ENCODE measurements around the gene RNF213.

RNF213 gene

GRCh38 chr17:80365001-80365965 is 104.6 kb downstream of the RNF213 start:
- Mint-ChIP-seq H3K9me3 (no peaks in the 10 kb centered on the region), H3K27me3 (no peaks in the 10 kb centered on the region), H3K27ac (peak overlapping the region; percentile 29 to 82), H3K4me3 (no peak overlapping the region), H3K36me3 (ENCODE audit: insufficient read depth) (peaks cover 100% of the 10 kb centered on the region), H3K4me1 (ENCODE audit: low read depth in 2 of 2) (no peaks in the 10 kb centered on the region)
- ATAC-seq (replicated peaks) (no peak), DNase-seq (no peak)

- no peak for ATAC-seq (replicated peaks)
- peaks cover 100% of the 10 kb centered on the region for H3K36me3 Mint-ChIP-seq (ENCODE audit: insufficient read depth)
- no peaks in the 10 kb centered on the region for H3K4me1 Mint-ChIP-seq (ENCODE audit: low read depth in 2 of 2)
- no peak overlapping the region for H3K4me3 Mint-ChIP-seq
- H3K9me3 Mint-ChIP-seq = no peaks in the 10 kb centered on the region
- no peak for DNase-seq
- no peaks in the 10 kb centered on the region for H3K27me3 Mint-ChIP-seq
- no peak overlapping the region for H3K27ac Mint-ChIP-seq
Observed at GRCh38 chr17:80365983-80366382, 105.3 kb downstream of the RNF213 start.

GRCh38 chr17:80367503-80367902 is 106.9 kb downstream of the RNF213 start:
- H3K27ac Mint-ChIP-seq = peak overlapping the region in 1 of 2 donors; percentile 71
- H3K4me1 Mint-ChIP-seq (ENCODE audit: low read depth in 2 of 2) = no peaks in the 10 kb centered on the region
- no peak for DNase-seq
- no peak for ATAC-seq (replicated peaks)
- H3K27me3 Mint-ChIP-seq = no peaks in the 10 kb centered on the region
- no peak overlapping the region for H3K4me3 Mint-ChIP-seq
- H3K9me3 Mint-ChIP-seq = no peaks in the 10 kb centered on the region
- H3K36me3 Mint-ChIP-seq (ENCODE audit: insufficient read depth) = peaks cover 100% of the 10 kb centered on the region

- Mint-ChIP-seq H3K27me3 (no peaks in the 10 kb centered on the region), H3K9me3 (no peaks in the 10 kb centered on the region), H3K4me3 (no peak overlapping the region), H3K27ac (no peak overlapping the region), H3K36me3 (ENCODE audit: insufficient read depth) (peaks cover 100% of the 10 kb centered on the region), H3K4me1 (ENCODE audit: low read depth in 2 of 2) (peaks cover 0 to 2% of the 10 kb centered on the region in 2 donors)
- ATAC-seq (replicated peaks) (no peak), DNase-seq (no peak)
Observed at GRCh38 chr17:80371196-80371595, 110.5 kb downstream of the RNF213 start.

GRCh38 chr17:80372456-80372855 is 111.8 kb downstream of the RNF213 start:
- no peak for DNase-seq
- no peaks in the 10 kb centered on the region for H3K9me3 Mint-ChIP-seq
- no peak overlapping the region for H3K27ac Mint-ChIP-seq
- no peaks in the 10 kb centered on the region for H3K27me3 Mint-ChIP-seq
- ATAC-seq (replicated peaks) = no peak
- peaks cover 100% of the 10 kb centered on the region for H3K36me3 Mint-ChIP-seq (ENCODE audit: insufficient read depth)
- no peak overlapping the region for H3K4me3 Mint-ChIP-seq
- H3K4me1 Mint-ChIP-seq (ENCODE audit: low read depth in 2 of 2) = peaks cover 0 to 2% of the 10 kb centered on the region in 2 donors

- Mint-ChIP-seq H3K27ac (peak overlapping the region; percentile 60 to 89), H3K4me3 (no peak overlapping the region), H3K4me1 (ENCODE audit: low read depth in 2 of 2) (peaks cover 0 to 4% of the 10 kb centered on the region in 2 donors), H3K27me3 (no peaks in the 10 kb centered on the region), H3K36me3 (ENCODE audit: insufficient read depth) (peaks cover 100% of the 10 kb centered on the region), H3K9me3 (no peaks in the 10 kb centered on the region)
- DNase-seq (no peak), ATAC-seq (replicated peaks) (no peak)
Observed at GRCh38 chr17:80372922-80373570, 112.4 kb downstream of the RNF213 start.

- no peaks in the 10 kb centered on the region for H3K9me3 Mint-ChIP-seq
Observed at GRCh38 chr17:80374039-80374731, 113.5 kb downstream of the RNF213 start.

GRCh38 chr17:80374732-80375585 is 114.3 kb downstream of the RNF213 start:
- ATAC-seq (replicated peaks) (no peak), DNase-seq (no peak)
- Mint-ChIP-seq H3K4me1 (ENCODE audit: low read depth in 2 of 2) (peaks cover 0 to 4% of the 10 kb centered on the region in 2 donors), H3K27me3 (no peaks in the 10 kb centered on the region), H3K4me3 (no peak overlapping the region), H3K27ac (peak overlapping the region in 1 of 2 donors; percentile 84), H3K9me3 (no peaks in the 10 kb centered on the region), H3K36me3 (ENCODE audit: insufficient read depth) (peaks cover 98% of the 10 kb centered on the region)

More at GRCh38 chr17:80374039-80374731, 113.5 kb downstream of the RNF213 start:
- Mint-ChIP-seq H3K36me3 (ENCODE audit: insufficient read depth) (peaks cover 100% of the 10 kb centered on the region), H3K27ac (peak overlapping the region in 1 of 2 donors; percentile 84), H3K4me1 (ENCODE audit: low read depth in 2 of 2) (peaks cover 0 to 4% of the 10 kb centered on the region in 2 donors), H3K4me3 (no peak overlapping the region), H3K27me3 (no peaks in the 10 kb centered on the region)
- ATAC-seq (replicated peaks) = no peak
- no peak for DNase-seq

- no peak overlapping the region for H3K4me3 Mint-ChIP-seq
- H3K9me3 Mint-ChIP-seq = no peaks in the 10 kb centered on the region
- H3K27ac Mint-ChIP-seq = no peak overlapping the region
- DNase-seq = no peak
- H3K4me1 Mint-ChIP-seq (ENCODE audit: low read depth in 2 of 2) = peaks cover 0 to 5% of the 10 kb centered on the region in 2 donors
- no peaks in the 10 kb centered on the region for H3K27me3 Mint-ChIP-seq
- peaks cover 95% of the 10 kb centered on the region for H3K36me3 Mint-ChIP-seq (ENCODE audit: insufficient read depth)
- ATAC-seq (replicated peaks) = no peak
Observed at GRCh38 chr17:80376531-80376930, 115.9 kb downstream of the RNF213 start.

GRCh38 chr17:80377798-80378197 is 117.1 kb downstream of the RNF213 start:
- Mint-ChIP-seq H3K4me1 (ENCODE audit: low read depth in 2 of 2) (peaks cover 0 to 5% of the 10 kb centered on the region in 2 donors), H3K27ac (peak overlapping the region in 1 of 2 donors; percentile 83), H3K9me3 (no peaks in the 10 kb centered on the region), H3K36me3 (ENCODE audit: insufficient read depth) (peaks cover 95% of the 10 kb centered on the region), H3K4me3 (no peak overlapping the region), H3K27me3 (no peaks in the 10 kb centered on the region)
- no peak for ATAC-seq (replicated peaks)
- no peak for DNase-seq

- H3K27ac Mint-ChIP-seq = peak overlapping the region in 1 of 2 donors; percentile 29
- DNase-seq (no peak), ATAC-seq (replicated peaks) (no peak)
- H3K27me3 Mint-ChIP-seq = no peaks in the 10 kb centered on the region
- peaks cover 95% of the 10 kb centered on the region for H3K36me3 Mint-ChIP-seq (ENCODE audit: insufficient read depth)
- peaks cover 0 to 9% of the 10 kb centered on the region in 2 donors for H3K4me1 Mint-ChIP-seq (ENCODE audit: low read depth in 2 of 2)
- H3K4me3 Mint-ChIP-seq = no peak overlapping the region
- H3K9me3 Mint-ChIP-seq = no peaks in the 10 kb centered on the region
Observed at GRCh38 chr17:80379348-80379747, 118.7 kb downstream of the RNF213 start.

GRCh38 chr17:80380068-80380467 is 119.4 kb downstream of the RNF213 start:
- H3K4me1 Mint-ChIP-seq (ENCODE audit: low read depth in 2 of 2) = peaks cover 0 to 9% of the 10 kb centered on the region in 2 donors
- DNase-seq (no peak), ATAC-seq (replicated peaks) (no peak)
- H3K4me3 Mint-ChIP-seq = no peak overlapping the region
- H3K27ac Mint-ChIP-seq = no peak overlapping the region
- H3K27me3 Mint-ChIP-seq = no peaks in the 10 kb centered on the region
- H3K36me3 Mint-ChIP-seq (ENCODE audit: insufficient read depth) = peaks cover 95% of the 10 kb centered on the region
- no peaks in the 10 kb centered on the region for H3K9me3 Mint-ChIP-seq

Measured in effector memory CD8-positive, alpha-beta T cell (primary cell).